Measurements from ENCODE around the gene DACH1. TPM values are rescaled to one million over a fixed set of nuclear protein-coding genes. Genes with fewer than 3 reads are reported as not detected.

Gene DACH1
- total and polyA plus RNA-seq, 9 of the 15 experiments (the other 6 are each of a cell fraction or from before 2014, with no cell fraction given) = 0.04 to 0.07 (median 0.04) TPM; not detected in 2

- POLR2A ChIA-PET = no interaction called here
- FAIRE-seq = no peak
- BruUV-seq (replicated peaks) = no TSS peak
Observed at GRCh38 chr13:71578048-71578447, 289.0 kb downstream of the DACH1 start.

More at GRCh38 chr13:71578048-71578447, 289.0 kb downstream of the DACH1 start:
- TF ChIP-seq BRD9 (IDR thresholded peaks at IDR 0.05; ENCODE audit: low read depth, partially characterized antibody) (no peak), NFRKB (IDR thresholded peaks at IDR 0.05; ENCODE audit: low read depth) (no peak), GTF2B (IDR thresholded peaks at IDR 0.05; ENCODE audit: extremely low read depth, insufficient read length) (no peak), GMEB1 (CRISPR knock-in tag; IDR thresholded peaks at IDR 0.05) (no peak), POLR3G (IDR thresholded peaks at IDR 0.05; ENCODE audit: extremely low read depth, insufficient read length, insufficient replicate concordance) (no peak), MBD2 (IDR thresholded peaks at IDR 0.05; ENCODE audit: borderline replicate concordance, low read depth) (no peak), TCF7L2 (IDR thresholded peaks at IDR 0.05; ENCODE audit: low read depth, low read length) (no peak), ZNF561 (CRISPR knock-in tag; conservative IDR thresholded peaks at IDR 0.05) (no peak), CTBP1 (IDR thresholded peaks at IDR 0.05; ENCODE audit: borderline replicate concordance) (no peak), ETS2 (tag; IDR thresholded peaks at IDR 0.05; ENCODE audit: borderline replicate concordance, poor library complexity, severe bottlenecking) (no peak), ZNF282 (CRISPR knock-in tag; IDR thresholded peaks at IDR 0.05) (no peak), ZNF395 (CRISPR knock-in tag; IDR thresholded peaks at IDR 0.05) (no peak), ZNF79 (CRISPR knock-in tag; IDR thresholded peaks at IDR 0.05; ENCODE audit: low read depth) (no peak), PHB (CRISPR knock-in tag; IDR thresholded peaks at IDR 0.05) (no peak)
- TF ChIP-seq, protein P1, sequence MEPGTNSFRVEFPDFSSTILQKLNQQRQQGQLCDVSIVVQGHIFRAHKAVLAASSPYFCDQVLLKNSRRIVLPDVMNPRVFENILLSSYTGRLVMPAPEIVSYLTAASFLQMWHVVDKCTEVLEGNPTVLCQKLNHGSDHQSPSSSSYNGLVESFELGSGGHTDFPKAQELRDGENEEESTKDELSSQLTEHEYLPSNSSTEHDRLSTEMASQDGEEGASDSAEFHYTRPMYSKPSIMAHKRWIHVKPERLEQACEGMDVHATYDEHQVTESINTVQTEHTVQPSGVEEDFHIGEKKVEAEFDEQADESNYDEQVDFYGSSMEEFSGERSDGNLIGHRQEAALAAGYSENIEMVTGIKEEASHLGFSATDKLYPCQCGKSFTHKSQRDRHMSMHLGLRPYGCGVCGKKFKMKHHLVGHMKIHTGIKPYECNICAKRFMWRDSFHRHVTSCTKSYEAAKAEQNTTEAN (CRISPR knock-in tag; IDR thresholded peaks at IDR 0.05) = no peak
- H3K27me3 ChIP-seq (ENCODE audit: control insufficient read depth in 2 of 2, insufficient read depth in 2 of 2, low read length in 2 of 2) = no peaks in the 10 kb centered on the region
- H2AFZ ChIP-seq (ENCODE audit: low read depth, low read length) = no peak overlapping the region
- H3K4me2 ChIP-seq (ENCODE audit: insufficient read depth, low read length) = no peak overlapping the region
- no peaks in the 10 kb centered on the region for H3K79me2 ChIP-seq (ENCODE audit: control insufficient read depth, insufficient read depth, low read length)
- no peak overlapping the region for H3K9ac ChIP-seq (ENCODE audit: insufficient read depth in 1 of 2, low read depth in 2 of 2, low read length in 2 of 2)
- CTCF ChIA-PET (ENCODE audit: low intra/inter-chr PET ratio) = no interaction called here
- no peaks in the 10 kb centered on the region for H3K9me3 ChIP-seq (replicated peaks; ENCODE audit: control insufficient read depth, insufficient read depth, low read depth, low read length)
- no peak for DNase-seq (ENCODE audit: extremely low read depth in 1 of 4, low spot score in 3 of 4)
- no peak overlapping the region for H3K27ac ChIP-seq (ENCODE audit: extremely low read depth, low read depth, low read length)
- in situ Hi-C loops (cut with MboI) (no loop called here), intact Hi-C loops (cut with micrococcal nuclease) (no loop called here)
- no peak for ATAC-seq
- H3K4me1 ChIP-seq (replicated peaks in 1 of 2; ENCODE audit: control insufficient read depth in 2 of 2, insufficient read depth in 2 of 2, low read length in 2 of 2) = no peaks in the 10 kb centered on the region
- H3K36me3 ChIP-seq (ENCODE audit: control insufficient read depth, insufficient read depth, low read length) = no peaks in the 10 kb centered on the region
- H3K4me3 ChIP-seq = no peak overlapping the region
- WGBS (ENCODE audit: insufficient coverage, low coverage, missing lambda C conversion rate) = 0% methylated on average over 4 of the region's 6 CpGs
- no peaks in the 10 kb centered on the region for H4K20me1 ChIP-seq (replicated peaks; ENCODE audit: control insufficient read depth, insufficient read depth, low read length)
- no peaks in the 10 kb centered on the region for H3K9me1 ChIP-seq (ENCODE audit: control insufficient read depth, insufficient read depth, low read length)

Data from K562 (cell line).